ENCODE measurements around the gene LRP8.

- TF ChIP-seq, protein P1, sequence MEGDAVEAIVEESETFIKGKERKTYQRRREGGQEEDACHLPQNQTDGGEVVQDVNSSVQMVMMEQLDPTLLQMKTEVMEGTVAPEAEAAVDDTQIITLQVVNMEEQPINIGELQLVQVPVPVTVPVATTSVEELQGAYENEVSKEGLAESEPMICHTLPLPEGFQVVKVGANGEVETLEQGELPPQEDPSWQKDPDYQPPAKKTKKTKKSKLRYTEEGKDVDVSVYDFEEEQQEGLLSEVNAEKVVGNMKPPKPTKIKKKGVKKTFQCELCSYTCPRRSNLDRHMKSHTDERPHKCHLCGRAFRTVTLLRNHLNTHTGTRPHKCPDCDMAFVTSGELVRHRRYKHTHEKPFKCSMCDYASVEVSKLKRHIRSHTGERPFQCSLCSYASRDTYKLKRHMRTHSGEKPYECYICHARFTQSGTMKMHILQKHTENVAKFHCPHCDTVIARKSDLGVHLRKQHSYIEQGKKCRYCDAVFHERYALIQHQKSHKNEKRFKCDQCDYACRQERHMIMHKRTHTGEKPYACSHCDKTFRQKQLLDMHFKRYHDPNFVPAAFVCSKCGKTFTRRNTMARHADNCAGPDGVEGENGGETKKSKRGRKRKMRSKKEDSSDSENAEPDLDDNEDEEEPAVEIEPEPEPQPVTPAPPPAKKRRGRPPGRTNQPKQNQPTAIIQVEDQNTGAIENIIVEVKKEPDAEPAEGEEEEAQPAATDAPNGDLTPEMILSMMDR (IDR thresholded peaks at IDR 0.05) = no peak
- TF ChIP-seq POLR2A (IDR thresholded peaks at IDR 0.05) (no peak), POLR2AphosphoS5 (IDR thresholded peaks at IDR 0.05) (no peak)
Observed at GRCh38 chr1:53309802-53310201, 18.1 kb downstream of the LRP8 start.
